ENCODE data around the gene KIAA1217. TPM values are rescaled to one million over a fixed set of nuclear protein-coding genes. Genes with fewer than 3 reads are reported as not detected.
A peak's percentile ranks its signal among the peaks of the same experiment; 100 is the strongest.

KIAA1217 gene
- total and polyA plus RNA-seq, 2 of the 4 experiments (the other 2 are of a cell fraction) = 3.4 to 4.4 TPM

DNA sequence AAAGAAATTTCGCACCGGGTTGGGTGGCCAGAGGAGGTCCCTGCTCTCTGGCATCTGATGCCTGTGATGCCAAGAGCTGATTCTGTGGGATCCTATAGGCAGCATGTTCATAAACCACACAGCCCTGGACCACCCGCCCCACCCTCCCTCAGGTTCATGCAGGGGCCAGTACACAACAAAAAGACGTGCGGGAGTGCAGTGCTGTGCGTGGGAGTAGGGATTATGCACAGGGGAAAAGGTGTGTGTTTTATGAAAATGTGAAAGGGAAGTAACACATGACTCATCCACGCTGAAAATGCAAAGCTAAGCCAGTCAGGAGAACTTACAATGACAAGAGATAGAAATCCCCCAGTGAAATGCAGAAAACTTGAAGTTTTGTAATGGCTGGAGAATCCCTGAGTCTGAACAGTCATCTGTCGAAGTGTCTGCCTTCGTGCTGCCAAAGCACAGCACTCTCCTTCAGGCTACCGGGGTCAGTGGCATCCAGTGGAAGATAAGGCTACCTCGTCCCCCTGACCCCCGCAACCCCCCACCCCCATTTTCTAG lies 1.1 kb downstream of the KIAA1217 start:
- no peak overlapping the region for H2BK5ac ChIP-seq (ENCODE audit: low read depth, low read length, poor library complexity, severe bottlenecking)
- H3K4me3 ChIP-seq (ENCODE audit: insufficient read depth, low read depth, low read length) = no peak overlapping the region
- ChIA-PET CTCF (interaction anchor here (1.4 kb wide), 1 partner anchor 150 kb away, joined by 4 read pairs; no protein-coding TSS in a partner anchor), POLR2A (ENCODE audit: unreplicated experiment) (no interaction called here)
- H2AK5ac ChIP-seq (ENCODE audit: low read depth, low read length) = no peak overlapping the region
- no peak overlapping the region for H4K5ac ChIP-seq (ENCODE audit: low read depth, low read length)
- H2AK9ac ChIP-seq (replicated peaks; ENCODE audit: low read depth, low read length, poor library complexity) = no peak overlapping the region
- no peaks in the 10 kb centered on the region for H3K9me3 ChIP-seq (ENCODE audit: control insufficient read depth, insufficient read depth, low read length)
- no peak overlapping the region for H4K91ac ChIP-seq (ENCODE audit: insufficient read depth, low read depth, low read length)
- H3K4ac ChIP-seq (ENCODE audit: low read depth, low read length) = no peak overlapping the region
- H2BK15ac ChIP-seq (ENCODE audit: low read depth, low read length) = no peak overlapping the region
- WGBS, 2 experiments (ENCODE audit: extremely low coverage in 2 of 2, insufficient read length in 1 of 2) = no CpG with 5 or more reads among the region's 12 CpGs
- 0 out of 2 replicates have a peak, but pooled peaks cover 3% of the 10 kb centered on the region for H3K9me1 ChIP-seq (ENCODE audit: insufficient read depth, low read length)
- TF ChIP-seq NFE2L2 (IDR thresholded peaks at IDR 0.05; ENCODE audit: low read depth, low read length) (no peak), MAFK (IDR thresholded peaks at IDR 0.05; ENCODE audit: low read depth, low read length) (peak; percentile 9; the same call in 1 of the 2 replicates), FOS (IDR thresholded peaks at IDR 0.05; ENCODE audit: low read depth, low read length) (peak; percentile 51; the same call in 1 of the 2 replicates)
- TF ChIP-seq, protein P1, sequence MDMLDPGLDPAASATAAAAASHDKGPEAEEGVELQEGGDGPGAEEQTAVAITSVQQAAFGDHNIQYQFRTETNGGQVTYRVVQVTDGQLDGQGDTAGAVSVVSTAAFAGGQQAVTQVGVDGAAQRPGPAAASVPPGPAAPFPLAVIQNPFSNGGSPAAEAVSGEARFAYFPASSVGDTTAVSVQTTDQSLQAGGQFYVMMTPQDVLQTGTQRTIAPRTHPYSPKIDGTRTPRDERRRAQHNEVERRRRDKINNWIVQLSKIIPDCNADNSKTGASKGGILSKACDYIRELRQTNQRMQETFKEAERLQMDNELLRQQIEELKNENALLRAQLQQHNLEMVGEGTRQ (IDR thresholded peaks at IDR 0.05; ENCODE audit: low read depth, low read length) = no peak
- no peak overlapping the region for H3K56ac ChIP-seq (ENCODE audit: extremely low read depth, insufficient read depth, low read length)
- peak overlapping the region; percentile 58 for H3K4me2 ChIP-seq (ENCODE audit: low read depth, low read length)
- H3K9ac ChIP-seq (ENCODE audit: low read depth, low read length) = no peak overlapping the region
- ATAC-seq (ENCODE audit: low read depth) = peak; percentile 35
- no peaks in the 10 kb centered on the region for H4K20me1 ChIP-seq (ENCODE audit: insufficient read depth, low read length)
- H3K36me3 ChIP-seq (ENCODE audit: control insufficient read depth, insufficient read depth, low read length) = no peaks in the 10 kb centered on the region
- in situ Hi-C loops (cut with MboI; ENCODE audit: low sequenced_read_pairs) (loop anchor here (10.0 to 25.0 kb wide), 2 partner anchors 295 to 1048 kb away; no protein-coding TSS in a partner anchor), dilution Hi-C loops (cut with HindIII; ENCODE audit: low sequenced_read_pairs, unreplicated experiment) (no loop called here), intact Hi-C loops (cut with micrococcal nuclease) (loop anchor here (5.0 kb wide), 1 partner anchor 152 kb away; no protein-coding TSS in a partner anchor)
- H3K79me1 ChIP-seq (ENCODE audit: low read depth in 1 of 2, low read length in 2 of 2) = no peaks in the 10 kb centered on the region
- H3K23ac ChIP-seq (ENCODE audit: low read depth, low read length) = no peak overlapping the region
- no peak overlapping the region for H2AFZ ChIP-seq (replicated peaks; ENCODE audit: low read length, poor library complexity)
- no peak overlapping the region for H3K18ac ChIP-seq (ENCODE audit: low read depth, low read length)
- H4K8ac ChIP-seq (ENCODE audit: low read depth in 2 of 2, low read length in 2 of 2) = no peak overlapping the region
- H3K27me3 ChIP-seq (ENCODE audit: control insufficient read depth, insufficient read depth, low read length) = peaks cover 3% of the 10 kb centered on the region
- H2BK20ac ChIP-seq (ENCODE audit: low read depth, low read length) = no peak overlapping the region
- no TSS peak for BruUV-seq (replicated peaks)
- H3K4me1 ChIP-seq (ENCODE audit: control insufficient read depth, insufficient read depth, low read length) = peaks cover 4% of the 10 kb centered on the region; the same call in 1 of the 2 replicates
- H3K14ac ChIP-seq (replicated peaks; ENCODE audit: low read depth, low read length) = no peak overlapping the region
- DNase-seq = peak; percentile 71
- no peak overlapping the region for H3K27ac ChIP-seq (ENCODE audit: insufficient read depth, low read length)
- no peak overlapping the region for H2BK120ac ChIP-seq (ENCODE audit: low read depth, low read length)
